HL-60 (cell line): Measurements from ENCODE around the gene PLVAP.

Experiments used
- DNase-seq, 2 experiments: peaks; one replicate each; pipeline ENCODE4 v3.0.0-alpha.2; 2010 to 2020; ENCODE audit warnings: low read depth in 1 of 2, low spot score in 1 of 2
- H3K27ac ChIP-seq: fragments of 250-450 bp; sonication (Bioruptor Pico); replicated peaks from 2 replicates; pipeline ENCODE4 v1.5.1; 2020; ENCODE audit warnings: mild to moderate bottlenecking, moderate library complexity
- H3K27me3 ChIP-seq: fragments of 250-450 bp; sonication (Bioruptor Pico); 2 replicates; pipeline ENCODE4 v1.5.1; 2021; ENCODE audit warnings: mild to moderate bottlenecking, moderate library complexity; ENCODE audit not compliant: insufficient read depth, poor library complexity, severe bottlenecking
- H3K4me3 ChIP-seq: replicated peaks from 2 replicates; pipeline ENCODE4 v1.5.1; 2011; ENCODE audit warnings: mild to moderate bottlenecking, control low read depth, low read length; ENCODE audit not compliant: insufficient read depth
- CTCF ChIP-seq: IDR thresholded peaks from one replicate; pipeline ENCODE4 v1.5.1; 2011; ENCODE audit warnings: low read length, control low read depth, inconsistent platforms; ENCODE audit not compliant: insufficient read depth
- GABPA ChIP-seq: IDR thresholded peaks from 2 replicates; pipeline ENCODE4 v1.6.1; 2012; ENCODE audit warnings: low read depth
- POLR2AphosphoS5 ChIP-seq: IDR thresholded peaks from 2 replicates; pipeline ENCODE4 v1.6.1; 2012; ENCODE audit warnings: low read depth
- REST ChIP-seq: IDR thresholded peaks from 2 replicates; pipeline ENCODE4 v1.6.1; 2012; ENCODE audit warnings: low read depth; ENCODE audit not compliant: insufficient replicate concordance
- SPI1 ChIP-seq: IDR thresholded peaks from 2 replicates; pipeline ENCODE4 v1.6.1; 2012; ENCODE audit warnings: low read depth, mild to moderate bottlenecking, borderline replicate concordance

Gene PLVAP

GRCh38 chr19:17335575-17335974 lies 41.6 kb downstream of the PLVAP start:
- Histone ChIP-seq H3K27me3 (peaks cover 4% of the 10 kb centered on the region), H3K4me3 (no peak overlapping the region), H3K27ac (no peak overlapping the region)
- TF ChIP-seq REST (no peak), GABPA (no peak), CTCF (no peak), SPI1 (no peak), POLR2AphosphoS5 (no peak)
- no peak for DNase-seq

- peaks cover 13% of the 10 kb centered on the region for H3K27me3 ChIP-seq
- DNase-seq = peak; percentile 91 to 96
- no peak within 1 kb of the TSS; the same call in 1 of the 2 replicates for H3K27ac ChIP-seq
- H3K4me3 ChIP-seq = peak within 1 kb of the TSS; percentile 56
- TF ChIP-seq GABPA (0 out of 2 replicates have a peak, but pooled peaks have one; percentile 8), SPI1 (no peak), REST (no peak)
Measured at GRCh38 chr19:17334414-17335409, 42.4 kb downstream of the PLVAP start, which contains the start of gene ANO8. Gene ANO8, minus strand, starts transcription at chr19:17334855. Its CDS starts 185 bp downstream, at chr19:17334670.

GRCh38 chr19:17333611-17334413 lies 43.3 kb downstream of the PLVAP start:
- TF ChIP-seq POLR2AphosphoS5 (0 out of 2 replicates have a peak, but pooled peaks have one; percentile 37), GABPA (no peak), REST (peak; percentile 27), SPI1 (peak; percentile 22; the same call in 1 of the 2 replicates)
- H3K4me3 ChIP-seq = peak overlapping the region; percentile 56
- H3K27ac ChIP-seq = no peak overlapping the region
- DNase-seq = peak; percentile 84 to 90
- H3K27me3 ChIP-seq = peaks cover 22% of the 10 kb centered on the region
